ENCODE measurements around the gene UGGT2.
"Not testable (repeated sequence)": the region's sequence is repeated elsewhere in the genome, so short reads cannot be mapped to it uniquely, and the experiment has no call there.

Gene UGGT2

DNA sequence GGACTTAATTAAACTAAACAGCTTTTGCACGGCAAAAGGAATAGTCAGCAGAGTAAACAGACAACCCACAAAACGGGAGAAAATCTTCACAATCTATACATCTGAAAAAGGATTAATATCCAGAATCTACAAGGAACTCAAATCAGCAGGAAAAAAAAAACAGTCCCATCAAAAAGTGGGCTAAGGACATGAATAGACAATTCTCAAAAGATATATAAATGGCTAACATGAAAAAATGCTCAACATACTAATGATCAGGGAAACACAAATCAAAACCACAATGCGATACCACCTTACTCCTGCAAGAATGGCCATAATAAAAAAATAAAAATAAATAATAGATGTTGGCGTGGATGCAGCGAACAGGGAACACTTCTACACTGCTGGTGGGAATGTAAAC is 1.7 kb downstream of the UGGT2 start:
- DNase-seq, result not testable (repeated sequence)

DNA sequence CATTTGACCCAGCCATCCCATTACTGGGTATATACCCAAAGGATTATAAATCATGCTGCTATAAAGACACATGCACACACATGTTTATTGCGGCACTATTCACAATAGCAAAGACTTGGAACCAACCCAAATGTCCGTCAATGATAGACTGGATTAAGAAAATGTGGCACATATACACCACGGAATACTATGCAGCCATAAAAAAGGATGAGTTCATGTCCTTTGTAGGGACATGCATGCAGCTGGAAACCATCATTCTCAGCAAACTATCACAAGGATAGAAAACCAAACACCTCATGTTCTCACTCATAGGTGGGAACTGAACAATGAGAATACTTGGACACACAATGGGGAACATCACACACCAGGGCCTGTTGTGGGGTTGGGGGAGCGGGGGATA is 2.2 kb downstream of the UGGT2 start:
- not testable (repeated sequence) for DNase-seq

GRCh38 chr13:96046449-96047126 is 6.6 kb downstream of the UGGT2 start:
- not testable (repeated sequence) for DNase-seq

- DNase-seq, result no peak
Measured at GRCh38 chr13:96044238-96044637, 9.0 kb downstream of the UGGT2 start.

GRCh38 chr13:96041326-96042110 is 11.7 kb downstream of the UGGT2 start:
- DNase-seq, result no peak

GRCh38 chr13:96036515-96036914 is 16.7 kb downstream of the UGGT2 start:
- DNase-seq, result no peak

DNA sequence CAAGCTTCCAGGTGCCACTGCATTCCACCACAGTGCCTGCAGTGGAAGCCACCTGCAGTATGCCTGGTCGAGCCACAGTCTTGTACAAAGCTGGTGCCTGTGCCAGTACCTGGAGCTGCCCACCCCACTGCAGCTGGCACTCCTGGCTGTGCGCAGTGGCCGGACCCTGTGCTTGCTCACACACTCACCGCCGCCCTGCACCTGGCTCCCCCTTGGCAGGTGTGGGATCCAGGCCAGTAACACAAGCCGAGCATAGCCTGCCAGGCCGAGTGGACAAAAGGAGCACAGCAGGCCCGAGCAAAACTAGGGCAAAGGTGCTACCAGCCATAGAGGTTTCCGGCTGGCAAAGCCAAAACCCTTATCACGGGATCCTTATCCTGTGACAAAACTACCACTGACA is 18.5 kb downstream of the UGGT2 start:
- DNase-seq, result no peak

- no peak for DNase-seq
Measured at GRCh38 chr13:96033220-96034015, 19.8 kb downstream of the UGGT2 start.

DNA sequence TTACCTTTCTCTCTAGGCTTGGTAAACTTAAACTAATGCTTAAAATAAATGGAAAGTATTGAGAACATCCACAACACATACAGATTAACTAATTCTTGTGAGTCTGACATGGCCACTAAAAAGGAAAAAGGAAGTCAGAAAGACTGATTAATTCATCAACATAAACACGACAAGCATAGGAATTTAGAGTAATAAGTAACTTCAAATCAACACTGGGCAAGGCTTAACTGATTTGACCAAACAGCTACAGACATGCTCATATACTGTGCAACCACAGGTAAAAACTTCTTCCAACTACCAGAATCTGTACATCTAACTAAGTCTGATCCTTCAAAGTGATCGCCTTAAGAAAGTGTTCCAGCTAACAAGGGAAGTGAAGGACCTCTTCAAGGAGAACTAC is 20.5 kb downstream of the UGGT2 start:
- DNase-seq, result no peak

- DNase-seq, result no peak
Measured at GRCh38 chr13:96029002-96029401, 24.2 kb downstream of the UGGT2 start.

GRCh38 chr13:96027496-96027895 is 25.7 kb downstream of the UGGT2 start:
- no peak for DNase-seq

DNA sequence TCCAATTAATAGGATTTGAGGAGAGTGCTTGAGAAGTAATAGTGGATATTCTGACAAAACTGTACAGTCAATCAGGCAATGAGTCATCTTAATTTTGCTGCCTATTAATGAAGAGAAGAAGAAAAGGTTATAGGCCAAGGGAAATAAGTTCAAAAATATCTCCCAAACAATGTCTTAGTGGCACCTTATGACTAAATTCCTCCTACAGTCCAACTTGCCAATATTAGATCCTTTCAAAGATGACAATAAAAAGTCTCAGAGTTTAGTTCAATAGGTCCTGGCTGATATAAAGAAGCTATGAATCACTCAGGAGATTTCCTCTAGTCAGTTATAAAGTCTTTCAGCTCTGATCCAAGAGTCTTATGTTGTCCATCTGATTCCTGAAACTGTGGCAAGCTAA is 27.9 kb downstream of the UGGT2 start:
- no peak for DNase-seq

GRCh38 chr13:96020931-96021330 is 32.3 kb downstream of the UGGT2 start:
- no peak for DNase-seq

DNA sequence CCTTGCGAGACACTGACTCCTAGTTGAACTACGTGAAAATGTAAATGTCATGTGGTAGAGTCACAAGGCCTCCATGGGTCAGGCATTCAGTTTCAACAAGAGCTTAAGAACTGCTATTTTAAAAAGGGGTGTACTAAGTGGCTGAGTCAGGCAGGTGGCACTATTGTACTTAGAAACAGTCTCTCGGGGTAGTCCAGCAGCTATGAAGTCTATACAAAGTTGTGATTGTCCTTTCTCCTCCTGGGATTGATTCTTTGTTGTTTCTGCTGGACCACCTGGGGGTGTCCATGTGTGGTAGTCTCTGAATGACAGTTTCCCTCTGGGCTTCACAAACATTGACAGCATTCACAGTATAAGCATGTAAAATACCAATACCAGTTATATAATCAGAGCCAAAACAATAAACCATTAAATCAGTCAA is 33.0 kb downstream of the UGGT2 start:
- DNase-seq, result no peak

- no peak for DNase-seq
Measured at GRCh38 chr13:96018135-96018534, 35.1 kb downstream of the UGGT2 start.

DNA sequence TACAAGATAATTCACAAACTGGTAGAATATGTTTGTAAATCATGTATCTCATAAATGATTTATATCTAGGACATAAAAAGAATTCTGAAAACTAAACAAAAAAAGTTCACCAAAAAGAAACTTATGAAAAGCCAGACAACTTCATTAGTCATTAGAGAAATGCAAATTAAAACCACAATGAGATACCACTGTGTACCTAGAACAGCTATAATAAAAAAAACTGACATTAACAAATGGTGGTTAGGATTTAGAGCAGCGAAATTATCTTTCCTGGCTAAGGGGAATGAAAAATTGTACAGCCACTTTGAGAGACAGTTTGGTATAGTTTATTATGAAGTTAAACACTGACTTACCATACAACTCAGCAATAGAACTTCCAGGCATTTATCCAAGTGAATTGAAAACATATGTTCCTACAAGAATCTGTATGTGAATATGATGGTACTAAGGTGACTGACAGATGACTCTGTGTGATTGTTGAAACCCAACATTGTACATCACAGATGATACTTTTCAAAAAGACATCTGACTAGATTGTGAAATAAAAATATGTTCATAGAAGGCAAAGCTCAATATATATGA is 41.8 kb downstream of the UGGT2 start:
- DNase-seq, result no peak

GRCh38 chr13:96003304-96003703 is 49.9 kb downstream of the UGGT2 start:
- DNase-seq, result no peak

GRCh38 chr13:96002322-96003131 is 50.7 kb downstream of the UGGT2 start:
- DNase-seq, result no peak

DNA sequence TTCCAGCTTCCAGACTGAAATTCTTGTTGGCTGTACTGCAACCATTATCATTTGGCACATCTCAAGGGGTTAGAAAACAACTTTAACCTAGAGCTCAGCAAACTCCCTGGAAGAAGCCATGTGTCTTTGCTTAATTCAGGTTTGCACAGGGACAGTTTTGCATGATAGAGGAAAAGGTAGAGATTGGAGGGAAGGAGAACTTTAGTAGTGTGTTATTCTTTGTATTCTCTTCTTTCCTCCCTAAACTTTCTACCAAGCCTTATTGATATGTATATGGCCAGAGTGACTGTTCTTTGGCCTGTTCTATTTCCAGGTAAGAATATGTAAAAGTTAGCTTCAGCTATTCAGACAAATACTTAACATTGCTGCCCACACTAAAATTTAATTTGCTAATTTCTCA is 53.1 kb downstream of the UGGT2 start:
- no peak for DNase-seq

GRCh38 chr13:95987841-95988240 is 65.4 kb downstream of the UGGT2 start:
- no peak for DNase-seq

DNA sequence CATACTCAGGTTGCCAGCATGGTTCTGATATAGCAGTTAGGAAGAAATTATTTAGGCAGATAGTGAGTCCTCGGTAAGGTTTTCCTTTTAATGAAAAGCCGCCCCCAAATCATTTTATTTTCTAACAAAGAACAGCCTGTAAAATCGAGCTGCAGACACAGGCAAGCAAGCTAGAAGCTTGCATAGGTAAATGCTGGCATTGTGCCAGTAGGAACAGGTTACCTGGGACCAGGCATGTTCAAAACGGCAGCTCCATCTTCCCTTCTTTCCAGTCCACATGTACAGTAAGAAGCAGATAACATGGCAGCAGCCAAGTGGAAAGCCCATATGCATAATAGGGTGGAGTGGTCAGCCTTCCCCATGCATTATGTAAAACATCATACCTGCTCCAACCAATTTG is 71.1 kb downstream of the UGGT2 start:
- DNase-seq, result no peak

DNA sequence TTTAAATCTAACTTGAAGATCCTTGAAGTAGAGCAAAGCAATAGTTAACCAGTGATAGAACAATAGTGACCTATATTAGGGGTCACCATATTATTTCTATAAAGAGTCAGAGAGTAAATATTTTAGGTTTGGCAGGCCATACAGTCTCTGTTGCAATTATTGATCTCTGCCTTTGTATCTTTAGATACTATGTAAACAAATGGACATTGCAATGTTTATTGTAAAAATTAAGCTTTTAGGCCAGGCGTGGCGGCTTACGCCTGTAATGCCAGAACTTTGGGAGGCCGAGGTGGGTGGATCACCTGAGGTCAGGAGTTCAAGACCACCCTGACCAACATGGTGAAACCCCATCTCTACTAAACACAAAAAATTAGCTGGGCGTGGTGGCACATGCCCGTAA is 80.5 kb downstream of the UGGT2 start:
- not testable (repeated sequence) for DNase-seq

Data from CD4-positive, alpha-beta T cell treated with Interleukin-15 for 1 hour (primary cell).